ENCODE data around the gene RFTN2. TPM values are rescaled to one million over a fixed set of nuclear protein-coding genes. Genes with fewer than 3 reads are reported as not detected.
"Not testable (repeated sequence)": the region's sequence is repeated elsewhere in the genome, so short reads cannot be mapped to it uniquely, and the experiment has no call there.

The RFTN2 gene
- total and polyA plus RNA-seq, 8 donors: 0.45 to 13.3 (median 2.1) TPM

DNA sequence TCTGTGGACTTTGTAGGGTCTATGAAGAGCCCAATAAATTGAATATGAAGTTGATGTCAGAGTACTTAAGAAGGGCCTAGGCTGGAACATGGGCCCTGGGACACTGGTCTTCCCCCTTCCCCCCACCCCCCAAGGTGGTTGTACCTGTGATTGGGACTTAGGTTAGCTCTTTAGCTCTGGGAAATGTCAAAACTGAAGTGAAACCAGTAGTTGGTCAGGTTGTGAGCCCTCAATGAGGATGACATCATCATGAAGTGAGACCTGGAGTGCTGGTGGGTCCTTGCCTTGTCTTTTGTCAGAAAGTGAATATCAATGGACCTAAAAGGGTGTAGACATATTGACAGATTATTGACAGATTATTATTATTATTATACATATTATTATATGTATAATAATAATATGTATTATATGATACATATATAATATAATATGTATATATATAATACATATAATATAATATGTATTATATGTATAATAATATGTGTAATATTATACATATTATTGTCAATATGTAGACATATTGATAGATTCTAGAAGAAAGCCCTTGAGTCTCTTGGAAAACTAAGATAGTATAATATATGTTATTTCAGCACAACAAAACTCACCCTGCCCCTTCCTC, 35.1 kb upstream of the RFTN2 start:
- no peak overlapping the region for H3K4me3 ChIP-seq

DNA sequence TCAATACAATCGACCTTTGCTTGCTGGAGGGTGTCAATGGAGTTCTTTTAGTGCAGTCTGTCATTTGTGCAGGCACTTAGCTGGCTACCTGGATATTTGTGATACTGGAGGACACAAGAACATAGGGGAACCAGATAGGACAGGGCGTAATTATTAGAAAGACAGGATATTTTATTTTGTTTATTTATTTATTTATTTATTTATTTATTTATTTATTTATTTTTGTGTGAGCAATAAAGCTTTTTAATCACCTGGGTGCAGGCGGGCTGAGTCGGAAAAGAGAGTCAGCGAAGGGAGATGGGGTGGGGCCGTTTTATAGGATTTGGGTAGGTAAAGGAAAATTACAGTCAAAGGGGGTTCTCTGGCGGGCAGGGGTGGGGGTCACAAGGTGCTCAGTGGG, 33.8 kb upstream of the RFTN2 start:
- intact Hi-C loops (cut with DNase I; ENCODE audit: low total_unique reads); DNase-seq; H3K9me3 ChIP-seq; H3K27ac ChIP-seq; H3K27me3 ChIP-seq: not testable (repeated sequence)
- peaks cover 0 to 12% (median 3%) of the 10 kb centered on the region in 4 donors for H3K36me3 ChIP-seq
- 88 to 93% (median 93%) methylated on average over 7 of the region's 7 CpGs for WGBS, 5 donors
- H3K4me1 ChIP-seq: peaks cover 31 to 48% (median 37%) of the 10 kb centered on the region in 4 donors
- H3K4me3 ChIP-seq: peak overlapping the region in 1 of 4 donors; percentile 9

More for the DNA sequence above, 35.1 kb upstream of the RFTN2 start:
- TF ChIP-seq POLR2AphosphoS5 (IDR thresholded peaks at IDR 0.05) (no peak), EP300 (IDR thresholded peaks at IDR 0.05) (no peak), POLR2A (IDR thresholded peaks at IDR 0.05) (no peak)
- TF ChIP-seq, protein P1, sequence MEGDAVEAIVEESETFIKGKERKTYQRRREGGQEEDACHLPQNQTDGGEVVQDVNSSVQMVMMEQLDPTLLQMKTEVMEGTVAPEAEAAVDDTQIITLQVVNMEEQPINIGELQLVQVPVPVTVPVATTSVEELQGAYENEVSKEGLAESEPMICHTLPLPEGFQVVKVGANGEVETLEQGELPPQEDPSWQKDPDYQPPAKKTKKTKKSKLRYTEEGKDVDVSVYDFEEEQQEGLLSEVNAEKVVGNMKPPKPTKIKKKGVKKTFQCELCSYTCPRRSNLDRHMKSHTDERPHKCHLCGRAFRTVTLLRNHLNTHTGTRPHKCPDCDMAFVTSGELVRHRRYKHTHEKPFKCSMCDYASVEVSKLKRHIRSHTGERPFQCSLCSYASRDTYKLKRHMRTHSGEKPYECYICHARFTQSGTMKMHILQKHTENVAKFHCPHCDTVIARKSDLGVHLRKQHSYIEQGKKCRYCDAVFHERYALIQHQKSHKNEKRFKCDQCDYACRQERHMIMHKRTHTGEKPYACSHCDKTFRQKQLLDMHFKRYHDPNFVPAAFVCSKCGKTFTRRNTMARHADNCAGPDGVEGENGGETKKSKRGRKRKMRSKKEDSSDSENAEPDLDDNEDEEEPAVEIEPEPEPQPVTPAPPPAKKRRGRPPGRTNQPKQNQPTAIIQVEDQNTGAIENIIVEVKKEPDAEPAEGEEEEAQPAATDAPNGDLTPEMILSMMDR (IDR thresholded peaks at IDR 0.05): no peak
- DNase-seq: peak in 1 of 2 donors; percentile 3
- H3K36me3 ChIP-seq: peaks cover 0 to 12% (median 3%) of the 10 kb centered on the region in 4 donors
- no peaks in the 10 kb centered on the region for H3K9me3 ChIP-seq
- no peaks in the 10 kb centered on the region for H3K27me3 ChIP-seq
- intact Hi-C loops (cut with DNase I; ENCODE audit: low total_unique reads): no loop called here
- H3K4me1 ChIP-seq: peaks cover 30 to 48% (median 34%) of the 10 kb centered on the region in 4 donors
- no peak overlapping the region for H3K27ac ChIP-seq

DNA sequence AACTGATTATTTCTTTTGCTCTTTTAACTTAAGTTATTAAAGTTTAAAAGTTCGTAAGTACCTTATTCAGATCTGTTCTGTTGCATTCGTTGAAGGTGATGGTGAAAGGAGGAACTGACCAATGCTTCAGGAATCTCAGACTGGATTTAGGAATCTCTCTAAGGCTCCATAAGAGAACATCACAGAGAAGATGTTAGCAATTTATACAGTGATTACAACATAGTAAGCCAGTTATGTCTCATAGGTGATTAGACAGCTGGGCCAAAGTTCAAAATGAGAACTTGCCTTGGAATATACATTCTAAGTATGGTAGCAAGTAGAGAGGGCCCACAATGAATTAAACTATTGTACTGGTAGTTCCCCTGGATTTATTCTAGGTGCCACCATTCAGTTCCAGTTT, 32.9 kb upstream of the RFTN2 start:
- DNase-seq: no peak
- 50 to 61% (median 53%) methylated on average over 2 of the region's 2 CpGs for WGBS, 5 donors
- Histone ChIP-seq H3K27ac (no peak overlapping the region), H3K27me3 (no peaks in the 10 kb centered on the region), H3K9me3 (no peaks in the 10 kb centered on the region), H3K4me3 (peak overlapping the region in 2 of 4 donors; percentile 9 to 98), H3K36me3 (peaks cover 0 to 12% (median 3%) of the 10 kb centered on the region in 4 donors), H3K4me1 (peaks cover 31 to 48% (median 37%) of the 10 kb centered on the region in 4 donors)
- TF ChIP-seq EP300 (IDR thresholded peaks at IDR 0.05): no peak
- TF ChIP-seq POLR2A (IDR thresholded peaks at IDR 0.05): no peak
- TF ChIP-seq, protein P1 (IDR thresholded peaks at IDR 0.05): no peak
- no peak for TF ChIP-seq POLR2AphosphoS5 (IDR thresholded peaks at IDR 0.05)
- intact Hi-C loops (cut with DNase I; ENCODE audit: low total_unique reads): no loop called here

DNA sequence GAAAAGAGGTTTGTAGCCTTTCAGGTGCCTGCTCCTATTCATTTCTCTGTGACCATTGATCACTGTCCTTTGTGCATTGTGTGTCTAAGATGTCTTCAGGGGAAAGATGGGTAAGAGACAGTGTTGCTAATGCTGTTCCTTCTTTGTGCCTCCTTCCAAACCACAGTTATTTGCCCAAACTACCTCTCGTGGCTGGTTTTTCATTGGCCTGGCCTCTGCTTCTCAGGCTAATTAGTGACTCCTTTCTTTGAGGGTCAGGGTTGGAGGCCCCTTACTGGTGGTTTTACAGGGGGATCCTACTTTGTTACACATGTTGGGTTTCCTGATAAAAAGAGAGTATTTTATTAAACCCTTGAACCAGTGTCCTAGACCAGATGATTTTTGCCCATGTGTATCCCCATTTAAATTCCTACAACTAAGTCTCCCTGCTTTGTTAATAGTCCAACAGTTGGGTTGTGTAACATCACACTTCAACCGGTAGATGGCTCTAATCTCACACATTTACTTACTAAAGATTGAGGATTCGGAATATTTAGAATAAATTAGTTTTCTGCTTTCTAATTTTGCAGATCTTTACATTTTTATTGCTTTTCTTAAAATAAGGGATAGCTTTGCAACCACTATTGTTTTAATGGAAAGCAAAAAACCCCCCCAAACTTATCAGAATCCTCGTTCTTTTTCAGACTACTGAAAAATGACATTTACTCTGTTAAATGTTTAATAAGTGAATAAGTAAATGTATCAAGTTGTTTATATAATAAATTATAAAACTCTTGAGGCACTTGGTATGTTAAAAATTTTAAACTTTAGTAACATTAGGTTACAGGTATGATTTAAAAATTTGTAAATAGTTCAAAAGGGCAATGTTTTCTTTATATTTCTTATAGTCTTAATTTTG, 32.2 kb upstream of the RFTN2 start:
- peak in 1 of 2 donors; percentile 62 for DNase-seq
- Histone ChIP-seq H3K27me3 (no peaks in the 10 kb centered on the region), H3K36me3 (peaks cover 0 to 7% (median 3%) of the 10 kb centered on the region in 4 donors), H3K4me3 (peak overlapping the region; percentile 81 to 100 (median 94)), H3K27ac (no peak overlapping the region), H3K4me1 (peaks cover 31 to 48% (median 37%) of the 10 kb centered on the region in 4 donors), H3K9me3 (no peaks in the 10 kb centered on the region)
- TF ChIP-seq, protein P1 (IDR thresholded peaks at IDR 0.05): peak in 5 of 7 experiments; percentile 34 to 75 (median 69)
- TF ChIP-seq EP300 (IDR thresholded peaks at IDR 0.05): no peak
- WGBS, 5 donors: 5 to 7% (median 6%) methylated on average over 4 of the region's 4 CpGs
- intact Hi-C loops (cut with DNase I; ENCODE audit: low total_unique reads): no loop called here
